Activated CD4-positive, alpha-beta memory T cell treated with anti-CD3 and anti-CD28 coated beads for 36 hours (primary cell): ENCODE results near the gene MRPS33. TPM values are rescaled to one million over a fixed set of nuclear protein-coding genes. Genes with fewer than 3 reads are reported as not detected.

Source experiments
- CTCF ChIA-PET: fragments of 350-600 bp; sonication (Branson Sonifier 250); formaldehyde crosslinking; loops from one replicate; lab custom pipeline; 2021; ENCODE audit warnings: antibody characterized with exemption, inconsistent platforms; lab: Charles Lee
- POLR2A ChIA-PET: fragments of 350-600 bp; sonication (Branson Sonifier 250); formaldehyde crosslinking; loops from one replicate; lab custom pipeline; 2021; ENCODE audit warnings: antibody characterized with exemption; lab: Charles Lee
- DNase-seq: peaks from one replicate; pipeline ENCODE4 v3.0.0-alpha.2; 2020
- H3K27ac Mint-ChIP-seq: one replicate; pipeline ENCODE4 v1.8.0; 2021; ENCODE audit warnings: mixed read lengths
- H3K27me3 Mint-ChIP-seq: one replicate; pipeline ENCODE4 v1.8.0; 2021; ENCODE audit warnings: mixed read lengths
- H3K36me3 Mint-ChIP-seq: one replicate; pipeline ENCODE4 v1.8.0; 2021; ENCODE audit warnings: mixed read lengths
- H3K4me1 Mint-ChIP-seq: one replicate; pipeline ENCODE4 v1.8.0; 2021; ENCODE audit warnings: low read depth, mixed read lengths
- H3K4me3 Mint-ChIP-seq: one replicate; pipeline ENCODE4 v1.8.0; 2021; ENCODE audit warnings: mild to moderate bottlenecking, mixed read lengths
- H3K9me3 Mint-ChIP-seq: one replicate; pipeline ENCODE4 v1.8.0; 2021; ENCODE audit warnings: mixed read lengths
- intact Hi-C: fragments of 100-400 bp; cut with micrococcal nuclease; formaldehyde crosslinking; loops from one replicate; pipeline ENCODE4 v1.15.1; 2023
- total RNA-seq, 2 experiments: library from RNA; stranded (reverse); gene quantifications; one replicate each; pipeline ENCODE4 v1.2.3, GENCODE V29; 2021

MRPS33 gene
- total RNA-seq, 2 experiments from 2014 or later: 95.4 to 95.8 TPM

DNA sequence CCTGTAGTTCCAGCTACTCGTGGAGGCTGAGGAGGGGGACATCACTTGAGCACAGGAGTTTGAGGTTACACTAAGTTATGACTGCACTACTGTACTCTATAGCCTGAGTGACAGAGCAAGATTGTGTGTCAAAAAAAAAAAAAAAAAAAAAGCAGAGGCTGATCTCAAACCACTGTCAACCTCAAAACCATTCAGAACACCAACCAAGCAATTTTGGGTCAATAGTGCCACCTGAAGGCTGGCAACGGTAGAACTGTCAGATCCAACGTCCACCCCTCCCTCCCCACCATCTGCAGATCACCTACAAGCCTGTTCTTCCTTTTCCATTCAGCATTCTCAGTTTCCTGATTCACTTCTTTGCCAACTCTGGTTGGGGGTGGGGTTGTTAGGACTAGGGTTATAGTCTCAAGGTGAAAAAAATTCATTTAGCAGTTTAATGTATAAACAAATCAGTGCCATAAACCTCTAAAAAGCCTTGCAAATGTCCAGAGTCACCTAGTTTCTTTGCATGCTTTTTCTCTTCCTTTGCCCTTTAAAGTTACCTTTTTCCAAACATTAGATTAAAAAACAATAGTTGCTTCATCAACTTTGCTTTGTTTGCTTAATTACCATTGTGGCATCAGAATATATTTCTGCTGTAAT is 2.6 kb downstream of the MRPS33 start:
- H3K4me3 Mint-ChIP-seq: no peak overlapping the region
- peak overlapping the region; percentile 100 for H3K27ac Mint-ChIP-seq
- intact Hi-C loops: loop anchor here (1.0 to 10.0 kb wide), 9 partner anchors 88 to 637 kb away; partner anchors contain the start of genes BRAF, MKRN1 and RAB19
- ChIA-PET CTCF (interaction anchor here (0.6 to 6.6 kb wide), 15 partner anchors 10 to 558 kb away, joined by 3 to 108 read pairs (median 3); no protein-coding TSS in a partner anchor), POLR2A (interaction anchor here (1.6 to 3.1 kb wide), 2 partner anchors 11 to 88 kb away, joined by 3 to 22 read pairs; partner anchors contain the start of gene BRAF)
- no peaks in the 10 kb centered on the region for H3K27me3 Mint-ChIP-seq
- H3K4me1 Mint-ChIP-seq: peaks cover 33% of the 10 kb centered on the region
- H3K36me3 Mint-ChIP-seq: peaks cover 19% of the 10 kb centered on the region
- peaks cover 4% of the 10 kb centered on the region for H3K9me3 Mint-ChIP-seq
- DNase-seq: peak; percentile 87

DNA sequence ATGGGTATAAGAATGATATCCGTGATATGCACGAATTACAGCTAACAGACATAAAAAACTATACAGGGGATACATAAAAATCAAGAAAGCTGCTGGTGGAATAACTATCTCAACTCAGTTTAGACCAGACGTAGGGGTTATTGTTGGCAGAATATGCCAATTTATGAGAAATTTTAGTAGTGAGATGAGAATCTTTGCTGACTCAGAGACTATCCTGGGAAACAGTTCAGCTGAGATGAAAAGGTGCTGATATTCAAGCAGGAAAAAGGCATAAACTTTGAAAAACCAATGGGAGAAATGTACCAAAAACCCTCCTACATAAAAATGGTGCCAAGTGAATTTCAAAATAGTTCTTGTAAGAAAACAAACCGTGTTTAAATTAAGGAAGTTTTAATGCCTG is 3.3 kb downstream of the MRPS33 start:
- Mint-ChIP-seq H3K4me1 (peaks cover 37% of the 10 kb centered on the region), H3K4me3 (no peak overlapping the region), H3K27ac (no peak overlapping the region), H3K36me3 (peaks cover 21% of the 10 kb centered on the region), H3K9me3 (peaks cover 1% of the 10 kb centered on the region), H3K27me3 (no peaks in the 10 kb centered on the region)
- intact Hi-C loops: loop anchor here (5.0 to 10.0 kb wide), 5 partner anchors 166 to 637 kb away; partner anchors contain the start of gene RAB19
- no peak for DNase-seq
- CTCF ChIA-PET: interaction anchor here (0.6 to 6.6 kb wide), 12 partner anchors 10 to 493 kb away, joined by 3 to 108 read pairs (median 3); no protein-coding TSS in a partner anchor
- POLR2A ChIA-PET: interaction anchor here (1.6 kb wide), 1 partner anchor 12 kb away, joined by 3 read pairs; no protein-coding TSS in a partner anchor

DNA sequence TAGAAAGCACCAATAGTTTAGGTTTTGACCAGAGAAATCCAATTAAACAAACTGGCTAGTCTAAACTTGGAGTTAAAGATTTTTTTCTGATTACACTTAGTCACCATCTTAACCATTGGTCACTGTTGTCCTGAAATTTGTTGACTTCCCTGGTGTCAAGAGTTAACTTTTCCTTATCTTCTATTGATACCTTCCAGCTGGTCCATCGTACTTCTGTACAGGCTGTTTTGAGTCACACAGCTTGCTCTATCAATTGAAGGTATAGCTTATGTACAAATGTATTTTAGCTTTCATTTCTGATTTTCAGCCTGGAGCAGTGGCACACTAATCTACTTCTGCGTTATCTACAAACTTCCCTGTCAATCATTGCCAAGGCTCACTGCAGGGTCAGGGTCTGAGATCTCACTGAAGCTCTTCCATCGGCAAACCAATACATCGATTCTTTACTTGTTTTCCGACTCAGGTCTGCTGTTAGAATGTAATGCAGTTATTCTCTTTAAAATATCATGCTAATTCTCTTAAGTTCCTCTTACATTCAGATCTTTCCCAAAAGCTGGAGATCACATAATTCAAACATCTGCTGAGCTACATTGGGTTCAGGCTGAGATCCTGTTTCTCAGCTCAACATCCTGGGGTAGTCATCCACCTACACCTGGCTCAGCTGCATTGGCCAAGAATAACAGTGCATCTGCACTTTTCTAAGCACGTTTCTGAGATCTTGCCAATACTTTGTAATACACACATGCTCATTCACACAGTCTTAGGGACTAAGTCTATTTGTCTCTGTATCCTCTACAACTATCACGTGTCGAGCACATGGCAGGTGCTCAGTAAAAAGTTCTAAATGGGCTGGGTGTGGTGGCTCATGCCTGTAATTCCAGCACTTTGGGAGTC is 11.3 kb downstream of the MRPS33 start:
- H3K9me3 Mint-ChIP-seq: no peaks in the 10 kb centered on the region
- ChIA-PET CTCF (interaction anchor here (0.9 kb wide), 1 partner anchor 192 kb away, joined by 3 read pairs; no protein-coding TSS in a partner anchor), POLR2A (no interaction called here)
- peaks cover 6% of the 10 kb centered on the region for H3K4me1 Mint-ChIP-seq
- no peak for DNase-seq
- H3K27ac Mint-ChIP-seq: no peak overlapping the region
- intact Hi-C loops: no loop called here
- peaks cover 18% of the 10 kb centered on the region for H3K36me3 Mint-ChIP-seq
- no peak overlapping the region for H3K4me3 Mint-ChIP-seq
- H3K27me3 Mint-ChIP-seq: no peaks in the 10 kb centered on the region

- Mint-ChIP-seq H3K4me1 (peaks cover 3% of the 10 kb centered on the region), H3K9me3 (no peaks in the 10 kb centered on the region), H3K27me3 (no peaks in the 10 kb centered on the region), H3K27ac (no peak overlapping the region), H3K36me3 (peaks cover 8% of the 10 kb centered on the region), H3K4me3 (no peak overlapping the region)
- ChIA-PET CTCF (interaction anchor here (1.2 kb wide), 1 partner anchor 10 kb away, joined by 3 read pairs; no protein-coding TSS in a partner anchor), POLR2A (no interaction called here)
- intact Hi-C loops: no loop called here
- DNase-seq: no peak
These were observed 13.2 kb downstream of the MRPS33 start for GRCh38 chr7:141001546-141001945.

DNA sequence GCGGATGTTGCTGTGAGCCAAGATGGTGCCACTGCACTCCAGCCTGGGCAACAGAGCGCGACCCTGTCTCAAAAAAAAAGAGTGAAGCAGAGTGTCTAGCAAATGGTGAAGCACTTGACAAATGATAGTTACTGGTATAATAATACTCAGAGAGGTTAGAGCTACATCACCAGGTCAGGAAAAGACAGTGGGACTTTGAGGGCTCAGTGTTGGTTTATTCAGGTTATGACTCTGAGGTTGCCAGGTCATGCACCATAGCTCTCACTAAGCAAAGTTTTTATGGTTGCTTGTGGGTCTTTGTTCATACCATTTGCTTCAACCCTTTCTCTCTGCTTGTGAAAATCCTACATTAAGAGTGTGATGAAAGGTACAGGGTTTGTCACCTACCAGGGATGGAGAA is 13.6 kb downstream of the MRPS33 start:
- H3K4me1 Mint-ChIP-seq: no peaks in the 10 kb centered on the region
- POLR2A ChIA-PET: no interaction called here
- CTCF ChIA-PET: interaction anchor here (0.6 to 2.4 kb wide), 3 partner anchors 10 to 186 kb away, joined by 3 to 8 read pairs (median 3); no protein-coding TSS in a partner anchor
- peaks cover 6% of the 10 kb centered on the region for H3K36me3 Mint-ChIP-seq
- intact Hi-C loops: no loop called here
- H3K9me3 Mint-ChIP-seq: no peaks in the 10 kb centered on the region
- H3K27ac Mint-ChIP-seq: no peak overlapping the region
- no peak for DNase-seq
- H3K27me3 Mint-ChIP-seq: no peaks in the 10 kb centered on the region
- no peak overlapping the region for H3K4me3 Mint-ChIP-seq

GRCh38 chr7:140998715-140999114 is 16.0 kb downstream of the MRPS33 start:
- Mint-ChIP-seq H3K36me3 (no peaks in the 10 kb centered on the region), H3K27me3 (no peaks in the 10 kb centered on the region), H3K27ac (no peak overlapping the region), H3K9me3 (no peaks in the 10 kb centered on the region), H3K4me1 (no peaks in the 10 kb centered on the region), H3K4me3 (no peak overlapping the region)
- intact Hi-C loops: no loop called here
- DNase-seq: no peak
- ChIA-PET POLR2A (no interaction called here), CTCF (interaction anchor here (2.4 kb wide), 1 partner anchor 15 kb away, joined by 8 read pairs; no protein-coding TSS in a partner anchor)

GRCh38 chr7:140992422-140992821 is 22.3 kb downstream of the MRPS33 start:
- no peaks in the 10 kb centered on the region for H3K9me3 Mint-ChIP-seq
- no peak for DNase-seq
- no peak overlapping the region for H3K27ac Mint-ChIP-seq
- no peaks in the 10 kb centered on the region for H3K36me3 Mint-ChIP-seq
- intact Hi-C loops: no loop called here
- no peaks in the 10 kb centered on the region for H3K27me3 Mint-ChIP-seq
- ChIA-PET POLR2A (no interaction called here), CTCF (interaction anchor here (0.8 kb wide), 1 partner anchor 8 kb away, joined by 3 read pairs; no protein-coding TSS in a partner anchor)
- no peak overlapping the region for H3K4me3 Mint-ChIP-seq
- no peaks in the 10 kb centered on the region for H3K4me1 Mint-ChIP-seq

GRCh38 chr7:140990193-140990962 is 24.4 kb downstream of the MRPS33 start:
- ChIA-PET POLR2A (no interaction called here), CTCF (no interaction called here)
- no peak for DNase-seq
- no peak overlapping the region for H3K4me3 Mint-ChIP-seq
- H3K36me3 Mint-ChIP-seq: no peaks in the 10 kb centered on the region
- no peak overlapping the region for H3K27ac Mint-ChIP-seq
- no peaks in the 10 kb centered on the region for H3K4me1 Mint-ChIP-seq
- H3K27me3 Mint-ChIP-seq: peaks cover 4% of the 10 kb centered on the region
- H3K9me3 Mint-ChIP-seq: no peaks in the 10 kb centered on the region
- intact Hi-C loops: no loop called here

GRCh38 chr7:140989068-140989467 is 25.7 kb downstream of the MRPS33 start:
- ChIA-PET POLR2A (no interaction called here), CTCF (interaction anchor here (0.6 to 0.9 kb wide), 2 partner anchors 23 to 65 kb away, joined by 3 to 4 read pairs; no protein-coding TSS in a partner anchor)
- H3K27me3 Mint-ChIP-seq: peaks cover 4% of the 10 kb centered on the region
- H3K9me3 Mint-ChIP-seq: peaks cover 6% of the 10 kb centered on the region
- DNase-seq: no peak
- H3K4me1 Mint-ChIP-seq: no peaks in the 10 kb centered on the region
- H3K27ac Mint-ChIP-seq: no peak overlapping the region
- H3K36me3 Mint-ChIP-seq: no peaks in the 10 kb centered on the region
- H3K4me3 Mint-ChIP-seq: no peak overlapping the region
- intact Hi-C loops: no loop called here

DNA sequence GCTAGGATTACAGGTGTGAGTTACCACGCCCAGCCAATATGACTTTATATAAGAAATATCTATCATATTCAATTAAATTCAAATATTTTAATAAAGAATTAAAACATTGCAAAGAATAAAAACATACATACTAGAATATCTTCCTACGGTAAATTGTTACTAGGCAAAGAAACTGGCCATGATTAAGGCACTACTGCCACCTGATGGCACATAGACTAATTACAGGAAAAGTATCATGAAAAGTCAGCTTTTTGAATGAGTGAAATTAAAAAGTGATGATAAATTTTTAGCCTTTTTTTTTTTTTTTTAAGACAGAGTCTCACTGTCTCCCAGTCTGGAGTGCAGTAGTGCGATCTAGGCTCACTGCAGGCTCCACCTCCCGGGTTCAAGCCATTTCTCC is 30.9 kb downstream of the MRPS33 start:
- Mint-ChIP-seq H3K27me3 (peaks cover 12% of the 10 kb centered on the region), H3K4me1 (no peaks in the 10 kb centered on the region), H3K9me3 (peaks cover 9% of the 10 kb centered on the region), H3K36me3 (no peaks in the 10 kb centered on the region), H3K27ac (no peak overlapping the region), H3K4me3 (no peak overlapping the region)
- ChIA-PET POLR2A (interaction anchor here (1.3 kb wide), 1 partner anchor 194 kb away, joined by 3 read pairs; no protein-coding TSS in a partner anchor), CTCF (interaction anchor here (0.6 to 4.5 kb wide), 18 partner anchors 9 to 466 kb away, joined by 3 to 81 read pairs (median 4); no protein-coding TSS in a partner anchor)
- intact Hi-C loops: loop anchor here (1.0 kb wide), 1 partner anchor 173 kb away; no protein-coding TSS in a partner anchor
- no peak for DNase-seq

DNA sequence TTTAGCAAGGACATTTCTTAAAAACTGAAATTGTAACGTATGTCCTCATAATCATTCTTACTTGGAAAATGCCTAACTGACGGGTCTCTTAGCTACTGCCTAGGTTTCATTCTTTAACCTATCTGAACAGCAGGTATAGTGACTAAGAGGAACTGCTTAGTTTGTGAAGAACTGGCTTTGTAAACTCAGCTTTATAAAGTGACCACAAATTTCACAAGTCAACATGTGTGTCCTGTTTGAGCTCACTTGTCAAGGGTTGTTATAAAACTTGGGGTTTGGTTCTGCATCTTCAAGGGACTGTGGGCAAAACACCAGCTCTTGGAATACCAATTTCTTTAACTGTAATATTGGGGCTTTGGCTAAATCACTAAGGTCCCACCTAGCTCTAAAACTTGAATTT is 32.2 kb downstream of the MRPS33 start:
- no peak overlapping the region for H3K27ac Mint-ChIP-seq
- ChIA-PET CTCF (interaction anchor here (0.5 to 4.5 kb wide), 9 partner anchors 9 to 465 kb away, joined by 3 to 81 read pairs (median 6); no protein-coding TSS in a partner anchor), POLR2A (no interaction called here)
- no peaks in the 10 kb centered on the region for H3K36me3 Mint-ChIP-seq
- H3K4me1 Mint-ChIP-seq: no peaks in the 10 kb centered on the region
- H3K27me3 Mint-ChIP-seq: peaks cover 12% of the 10 kb centered on the region
- DNase-seq: no peak
- intact Hi-C loops: no loop called here
- peaks cover 9% of the 10 kb centered on the region for H3K9me3 Mint-ChIP-seq
- no peak overlapping the region for H3K4me3 Mint-ChIP-seq
